Measurements from ENCODE around the gene RSBN1L. TPM values are rescaled to one million over a fixed set of nuclear protein-coding genes. Genes with fewer than 3 reads are reported as not detected.

The RSBN1L gene
- total RNA-seq, 1 donor from 2014 or later, result 12.8 TPM

- peaks cover 0 to 6% of the 10 kb centered on the region in 2 donors for H3K36me3 ChIP-seq
- H3K27ac ChIP-seq, result no peak overlapping the region
- H3K4me1 ChIP-seq, result peaks cover 0 to 6% of the 10 kb centered on the region in 2 donors
- no peak for DNase-seq (ENCODE audit: low spot score in 2 of 2)
- no peak for TF ChIP-seq CTCF (IDR thresholded peaks at IDR 0.05)
- H3K4me3 ChIP-seq, result no peak overlapping the region
- H3K9me3 ChIP-seq, result no peaks in the 10 kb centered on the region
- H3K27me3 ChIP-seq, result no peaks in the 10 kb centered on the region
- intact Hi-C loops (cut with DNase I), result no loop called here
Observed at GRCh38 chr7:77735457-77735856, 39.2 kb downstream of the RSBN1L start.

GRCh38 chr7:77736991-77737390 lies 40.7 kb downstream of the RSBN1L start:
- H3K27me3 ChIP-seq, result no peaks in the 10 kb centered on the region
- no peak overlapping the region for H3K27ac ChIP-seq
- no peak for DNase-seq (ENCODE audit: low spot score in 2 of 2)
- no peak overlapping the region for H3K4me3 ChIP-seq
- H3K4me1 ChIP-seq, result peaks cover 0 to 6% of the 10 kb centered on the region in 2 donors
- H3K36me3 ChIP-seq, result peaks cover 0 to 6% of the 10 kb centered on the region in 2 donors
- TF ChIP-seq CTCF (IDR thresholded peaks at IDR 0.05), result no peak
- no peaks in the 10 kb centered on the region for H3K9me3 ChIP-seq
- intact Hi-C loops (cut with DNase I), result no loop called here

- no peak for DNase-seq (ENCODE audit: low spot score in 2 of 2)
- Histone ChIP-seq H3K4me1 (peaks cover 0 to 6% of the 10 kb centered on the region in 2 donors), H3K27ac (no peak overlapping the region), H3K27me3 (no peaks in the 10 kb centered on the region), H3K9me3 (no peaks in the 10 kb centered on the region), H3K36me3 (peaks cover 0 to 9% of the 10 kb centered on the region in 2 donors), H3K4me3 (no peak overlapping the region)
- no peak for TF ChIP-seq CTCF (IDR thresholded peaks at IDR 0.05)
- intact Hi-C loops (cut with DNase I), result no loop called here
Observed at GRCh38 chr7:77738382-77738781, 42.1 kb downstream of the RSBN1L start.

- H3K27me3 ChIP-seq, result no peaks in the 10 kb centered on the region
- no peak for DNase-seq (ENCODE audit: low spot score in 2 of 2)
- no peak for TF ChIP-seq CTCF (IDR thresholded peaks at IDR 0.05)
- H3K36me3 ChIP-seq, result peaks cover 0 to 13% of the 10 kb centered on the region in 2 donors
- no peak overlapping the region for H3K27ac ChIP-seq
- intact Hi-C loops (cut with DNase I), result no loop called here
- no peaks in the 10 kb centered on the region for H3K9me3 ChIP-seq
- H3K4me3 ChIP-seq, result no peak overlapping the region
- H3K4me1 ChIP-seq, result peaks cover 0 to 6% of the 10 kb centered on the region in 2 donors
Observed at GRCh38 chr7:77738871-77739270, 42.6 kb downstream of the RSBN1L start.

GRCh38 chr7:77740257-77740656 lies 44.0 kb downstream of the RSBN1L start:
- TF ChIP-seq CTCF (IDR thresholded peaks at IDR 0.05), result no peak
- no peak for DNase-seq (ENCODE audit: low spot score in 2 of 2)
- no peaks in the 10 kb centered on the region for H3K4me1 ChIP-seq
- no peaks in the 10 kb centered on the region for H3K27me3 ChIP-seq
- H3K4me3 ChIP-seq, result no peak overlapping the region
- H3K9me3 ChIP-seq, result no peaks in the 10 kb centered on the region
- intact Hi-C loops (cut with DNase I), result no loop called here
- no peak overlapping the region for H3K27ac ChIP-seq
- H3K36me3 ChIP-seq, result peaks cover 0 to 16% of the 10 kb centered on the region in 2 donors

- DNase-seq (ENCODE audit: low spot score in 2 of 2), result no peak
- no peak for TF ChIP-seq CTCF (IDR thresholded peaks at IDR 0.05)
- intact Hi-C loops (cut with DNase I), result no loop called here
Observed at GRCh38 chr7:77743518-77743917, 47.3 kb downstream of the RSBN1L start.

More at GRCh38 chr7:77743518-77743917, 47.3 kb downstream of the RSBN1L start:
- Histone ChIP-seq H3K27ac (no peak overlapping the region), H3K27me3 (no peaks in the 10 kb centered on the region), H3K9me3 (no peaks in the 10 kb centered on the region), H3K36me3 (peaks cover 0 to 9% of the 10 kb centered on the region in 2 donors), H3K4me3 (no peak overlapping the region), H3K4me1 (no peaks in the 10 kb centered on the region)

Data from ascending aorta (tissue), 2 donors.